Measurements from ENCODE around the gene CROCC2.

GRCh38 chr2:241000831-241001321 is 94.7 kb downstream of the CROCC2 start:
- TF ChIP-seq CTCF (IDR thresholded peaks at IDR 0.05) (no peak), EZH2 (IDR thresholded peaks at IDR 0.05; ENCODE audit: borderline replicate concordance, insufficient read depth, low read depth, low read length, poor library complexity, severe bottlenecking) (no peak)

All from B cell (primary cell).